Stomach (tissue), 4 donors: ENCODE data around the gene CACNB2.

Experiments
- EP300 ChIP-seq: sonication (generic); formaldehyde crosslinking; IDR thresholded peaks from one replicate; pipeline ENCODE4 v1.6.1; 2017; ENCODE audit warnings: antibody characterized with exemption
- POLR2A ChIP-seq, 4 donors: fragments of 450-650 bp; IDR thresholded peaks; one replicate each; pipeline ENCODE4 v1.6.1; 2016; ENCODE audit warnings: antibody characterized with exemption in 4 of 4, control low read depth in 2 of 4, mild to moderate bottlenecking in 1 of 4, moderate library complexity in 1 of 4
- TF ChIP-seq, protein P1 (sequence below), 7 experiments: fragments of 450-650 bp in 4 of 7; fragments of 200-600 bp in 3 of 7; sonication (generic) in 3 of 7; IDR thresholded peaks; one replicate each; pipeline ENCODE4 v1.5.1; 2016 to 2019; ENCODE audit warnings: antibody characterized with exemption in 7 of 7, control low read depth in 2 of 7, mild to moderate bottlenecking in 1 of 7

DNA sequence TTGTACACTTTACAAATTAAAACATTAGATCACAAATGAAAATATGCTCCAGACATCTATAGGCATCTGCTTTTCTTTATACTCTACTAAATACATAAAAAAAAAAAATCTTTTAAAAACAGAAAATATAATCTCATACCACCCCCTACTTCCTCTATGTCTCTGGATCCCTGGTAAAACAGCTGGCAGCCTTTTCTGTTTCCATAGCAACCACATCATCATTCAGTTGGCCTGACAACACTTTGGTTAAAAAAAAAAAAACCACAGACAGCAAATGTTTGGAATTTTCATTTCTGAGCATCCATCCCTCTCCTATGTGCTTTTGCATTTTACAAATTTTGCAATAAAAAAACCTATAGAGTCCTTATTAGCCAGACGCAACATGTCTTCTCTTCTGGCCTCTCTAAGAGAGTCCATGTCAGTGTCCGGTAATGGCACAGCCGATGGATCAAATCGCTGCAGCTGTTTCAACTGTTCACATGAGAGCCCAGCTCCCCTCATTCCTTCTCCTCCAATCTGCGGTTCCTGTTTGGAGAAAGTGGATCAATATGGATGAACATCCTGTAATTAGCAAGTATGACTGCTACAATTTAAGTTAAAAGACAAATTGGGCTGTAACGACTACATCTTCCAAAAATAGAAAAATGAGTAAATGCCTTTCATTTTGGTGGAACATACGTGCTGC is 405.5 kb downstream of the CACNB2 start:
- TF ChIP-seq EP300 (no peak), POLR2A (IDR thresholded peaks at IDR 0.05) (no peak)
- TF ChIP-seq, protein P1, sequence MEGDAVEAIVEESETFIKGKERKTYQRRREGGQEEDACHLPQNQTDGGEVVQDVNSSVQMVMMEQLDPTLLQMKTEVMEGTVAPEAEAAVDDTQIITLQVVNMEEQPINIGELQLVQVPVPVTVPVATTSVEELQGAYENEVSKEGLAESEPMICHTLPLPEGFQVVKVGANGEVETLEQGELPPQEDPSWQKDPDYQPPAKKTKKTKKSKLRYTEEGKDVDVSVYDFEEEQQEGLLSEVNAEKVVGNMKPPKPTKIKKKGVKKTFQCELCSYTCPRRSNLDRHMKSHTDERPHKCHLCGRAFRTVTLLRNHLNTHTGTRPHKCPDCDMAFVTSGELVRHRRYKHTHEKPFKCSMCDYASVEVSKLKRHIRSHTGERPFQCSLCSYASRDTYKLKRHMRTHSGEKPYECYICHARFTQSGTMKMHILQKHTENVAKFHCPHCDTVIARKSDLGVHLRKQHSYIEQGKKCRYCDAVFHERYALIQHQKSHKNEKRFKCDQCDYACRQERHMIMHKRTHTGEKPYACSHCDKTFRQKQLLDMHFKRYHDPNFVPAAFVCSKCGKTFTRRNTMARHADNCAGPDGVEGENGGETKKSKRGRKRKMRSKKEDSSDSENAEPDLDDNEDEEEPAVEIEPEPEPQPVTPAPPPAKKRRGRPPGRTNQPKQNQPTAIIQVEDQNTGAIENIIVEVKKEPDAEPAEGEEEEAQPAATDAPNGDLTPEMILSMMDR (IDR thresholded peaks at IDR 0.05), result no peak
